ENCODE data around the gene CDK5.

Gene CDK5

DNA sequence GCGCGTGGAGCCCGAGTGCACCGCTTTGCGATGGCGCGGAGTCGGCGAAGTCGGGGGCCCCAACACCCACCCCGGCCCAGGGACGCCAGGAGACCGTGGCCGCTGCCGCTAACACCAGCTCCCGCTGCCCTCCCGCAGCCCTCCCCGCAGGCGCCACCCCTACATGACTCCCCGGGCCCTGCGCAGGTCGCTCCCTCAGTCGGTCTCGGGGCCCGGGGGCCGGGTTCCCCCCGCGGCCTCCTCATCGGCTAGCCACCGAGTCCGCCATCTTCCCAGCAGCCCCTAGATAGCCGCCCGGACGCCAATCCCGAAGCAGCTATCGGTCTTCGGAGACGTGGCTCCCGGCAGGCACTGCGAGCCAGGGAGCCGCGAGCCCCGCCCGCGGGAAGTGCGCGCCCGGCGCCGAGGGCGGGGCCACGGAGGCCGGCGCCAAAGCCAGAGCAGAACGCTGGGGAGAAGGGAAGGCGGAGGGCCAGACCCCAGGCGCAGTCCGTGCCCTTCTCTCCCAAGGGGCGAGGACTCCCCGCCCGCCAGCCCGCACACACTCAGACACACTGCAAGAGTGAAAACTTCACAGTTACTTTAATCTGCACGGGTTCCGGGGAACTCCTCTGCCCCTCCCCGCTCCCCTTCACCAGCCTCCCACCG is 22.9 kb upstream of the CDK5 start, which contains the start of gene FASTK:
Gene FASTK, minus strand, starts transcription at position 288 of the 648 bp plus-strand sequence. Its CDS starts 43 bp downstream, at position 245.
- peak within 1 kb of the TSS; percentile 96 for H3K4me3 Mint-ChIP-seq
- H3K36me3 Mint-ChIP-seq (ENCODE audit: low read depth), result peaks cover 21% of the 10 kb centered on the region
- H3K27ac Mint-ChIP-seq, result peak within 1 kb of the TSS; percentile 80
- peaks cover 11% of the 10 kb centered on the region for H3K27me3 Mint-ChIP-seq
- peaks cover 49% of the 10 kb centered on the region for H3K4me1 Mint-ChIP-seq (ENCODE audit: low read depth)
- no peaks in the 10 kb centered on the region for H3K9me3 Mint-ChIP-seq

DNA sequence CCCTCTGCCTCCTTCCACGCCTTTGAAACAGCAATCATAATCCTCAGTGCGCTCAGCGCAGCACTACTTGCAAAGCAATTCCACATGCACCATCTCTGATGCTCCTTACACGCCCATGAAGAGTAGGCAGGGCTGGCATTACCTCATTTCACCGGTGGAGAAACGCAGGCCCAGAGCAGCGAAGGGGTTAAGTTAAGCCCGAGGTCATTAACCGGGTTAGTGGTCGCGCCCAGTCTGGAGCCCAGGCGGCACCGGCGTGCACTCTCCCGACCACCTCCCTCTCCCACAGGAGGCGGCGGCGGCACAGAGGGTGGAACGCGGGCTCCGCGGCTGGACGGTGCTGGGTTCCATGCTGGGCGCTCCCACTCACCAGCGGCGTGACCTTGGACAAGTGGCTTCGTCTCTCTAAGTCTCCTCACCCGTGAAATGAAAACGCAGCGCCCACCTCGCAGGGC is 22.4 kb upstream of the CDK5 start:
- peaks cover 25% of the 10 kb centered on the region for H3K36me3 Mint-ChIP-seq (ENCODE audit: low read depth)
- H3K27me3 Mint-ChIP-seq, result peaks cover 6% of the 10 kb centered on the region
- no peaks in the 10 kb centered on the region for H3K9me3 Mint-ChIP-seq
- peak overlapping the region; percentile 80 for H3K27ac Mint-ChIP-seq
- peaks cover 44% of the 10 kb centered on the region for H3K4me1 Mint-ChIP-seq (ENCODE audit: low read depth)
- peak overlapping the region; percentile 91 for H3K4me3 Mint-ChIP-seq

DNA sequence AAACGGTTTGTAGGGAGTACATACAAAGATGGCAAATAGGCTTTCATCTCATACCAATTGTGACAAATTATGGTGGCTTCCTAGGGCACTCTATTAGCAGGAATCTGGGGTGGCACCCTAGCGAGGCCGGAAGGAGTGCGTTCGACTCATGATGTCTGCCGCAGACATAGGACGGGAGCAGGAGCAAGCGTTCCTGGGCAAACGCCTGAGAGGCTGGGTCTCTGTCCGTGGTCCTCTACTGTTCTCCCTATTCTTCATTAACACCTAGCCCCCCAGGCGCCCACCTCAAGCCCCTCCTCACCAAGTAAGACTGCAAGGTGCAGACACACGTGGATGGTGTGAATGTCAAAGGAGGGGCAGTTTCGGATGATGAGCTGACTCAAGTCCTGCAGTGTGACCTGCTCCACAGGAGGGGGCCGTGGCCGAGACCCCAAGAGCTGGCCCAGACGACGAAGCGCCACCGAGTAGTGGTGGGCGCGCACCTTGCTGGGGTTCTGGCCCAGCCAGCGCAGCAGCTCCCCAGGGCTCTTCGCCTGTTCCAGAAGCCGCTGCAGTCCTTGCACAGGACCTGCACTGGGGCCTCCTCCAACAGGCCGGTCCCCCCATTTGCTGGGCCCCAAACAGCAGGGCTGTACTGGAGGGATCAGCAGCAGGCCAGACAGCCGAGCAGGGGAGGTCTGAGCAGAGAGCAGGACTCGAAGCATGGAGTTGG is 21.7 kb upstream of the CDK5 start:
- H3K36me3 Mint-ChIP-seq (ENCODE audit: low read depth), result peaks cover 30% of the 10 kb centered on the region
- no peaks in the 10 kb centered on the region for H3K9me3 Mint-ChIP-seq
- H3K27me3 Mint-ChIP-seq, result no peaks in the 10 kb centered on the region
- H3K4me1 Mint-ChIP-seq (ENCODE audit: low read depth), result peaks cover 39% of the 10 kb centered on the region
- peak overlapping the region; percentile 91 for H3K4me3 Mint-ChIP-seq
- H3K27ac Mint-ChIP-seq, result peak overlapping the region; percentile 80

DNA sequence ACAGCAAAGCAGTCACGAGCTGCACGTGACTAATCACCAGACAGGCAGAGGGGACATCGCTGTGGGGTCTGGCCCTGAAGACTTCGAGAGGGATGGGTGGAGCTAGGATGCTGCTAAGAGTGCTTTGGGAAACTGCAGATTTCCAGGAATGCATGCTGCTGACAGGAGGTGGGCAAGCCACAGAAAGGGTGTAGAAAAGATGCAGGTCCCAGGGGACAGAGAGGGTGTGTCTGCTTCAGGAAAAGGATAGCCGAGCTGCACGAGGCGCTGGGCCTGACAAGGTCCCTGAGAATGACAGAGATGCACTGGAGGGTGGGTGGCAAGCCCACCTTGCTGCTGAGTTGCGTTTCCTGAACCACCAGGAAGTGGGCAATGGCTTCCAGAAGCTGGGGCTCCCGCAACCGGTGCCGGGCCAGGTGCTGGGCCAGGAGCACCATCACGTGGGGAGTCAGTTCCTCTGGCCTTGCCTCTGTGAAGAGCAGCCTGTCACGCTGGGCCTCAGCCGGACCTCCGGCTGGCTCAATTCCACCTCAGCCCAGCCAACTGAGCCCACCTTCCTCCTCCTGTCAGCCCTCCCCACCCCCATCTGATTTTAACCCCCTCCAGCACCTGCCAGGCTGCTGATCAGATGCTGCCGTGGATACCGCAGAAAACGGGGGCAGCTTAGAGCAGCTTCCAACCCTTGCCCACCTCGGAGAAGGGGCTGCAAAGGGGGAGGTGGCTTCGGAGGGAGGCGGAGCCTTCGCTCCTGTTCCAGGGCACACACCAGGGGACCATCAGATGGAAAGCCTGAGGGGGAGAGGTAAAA is 20.7 kb upstream of the CDK5 start:
- Mint-ChIP-seq H3K27me3 (no peaks in the 10 kb centered on the region), H3K9me3 (no peaks in the 10 kb centered on the region), H3K27ac (peak overlapping the region; percentile 24), H3K4me1 (ENCODE audit: low read depth) (peaks cover 33% of the 10 kb centered on the region), H3K4me3 (peak overlapping the region; percentile 91), H3K36me3 (ENCODE audit: low read depth) (peaks cover 34% of the 10 kb centered on the region)

DNA sequence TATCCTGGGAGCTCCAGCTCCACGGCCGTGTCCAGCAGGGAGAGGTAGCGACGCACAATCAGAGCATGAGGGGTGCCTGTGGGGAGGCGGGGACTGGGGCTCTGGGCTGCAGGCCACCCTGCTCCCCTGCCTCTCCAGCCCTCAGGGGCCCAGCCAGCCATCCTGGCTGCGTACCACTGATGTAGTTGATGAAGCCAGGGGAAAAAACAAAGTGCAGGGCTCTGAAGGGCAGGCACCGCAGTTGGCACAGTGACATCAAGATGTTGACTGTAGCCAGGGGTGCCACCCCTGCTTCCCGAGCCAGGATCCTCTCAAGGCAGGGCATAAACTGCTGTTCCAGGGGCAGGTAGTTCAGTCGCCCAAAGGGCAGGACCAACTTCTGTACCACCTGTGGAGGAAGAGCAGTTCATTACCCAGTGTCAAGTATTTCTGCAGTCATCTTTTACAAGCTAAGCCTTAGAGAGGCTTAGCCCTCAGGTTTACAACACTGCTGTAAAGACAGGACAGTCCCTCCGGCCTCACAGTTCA is 20.1 kb upstream of the CDK5 start:
- Mint-ChIP-seq H3K4me1 (ENCODE audit: low read depth) (peaks cover 31% of the 10 kb centered on the region), H3K27ac (peak overlapping the region; percentile 24), H3K27me3 (no peaks in the 10 kb centered on the region), H3K9me3 (no peaks in the 10 kb centered on the region), H3K36me3 (ENCODE audit: low read depth) (peaks cover 34% of the 10 kb centered on the region), H3K4me3 (peak overlapping the region; percentile 27)

DNA sequence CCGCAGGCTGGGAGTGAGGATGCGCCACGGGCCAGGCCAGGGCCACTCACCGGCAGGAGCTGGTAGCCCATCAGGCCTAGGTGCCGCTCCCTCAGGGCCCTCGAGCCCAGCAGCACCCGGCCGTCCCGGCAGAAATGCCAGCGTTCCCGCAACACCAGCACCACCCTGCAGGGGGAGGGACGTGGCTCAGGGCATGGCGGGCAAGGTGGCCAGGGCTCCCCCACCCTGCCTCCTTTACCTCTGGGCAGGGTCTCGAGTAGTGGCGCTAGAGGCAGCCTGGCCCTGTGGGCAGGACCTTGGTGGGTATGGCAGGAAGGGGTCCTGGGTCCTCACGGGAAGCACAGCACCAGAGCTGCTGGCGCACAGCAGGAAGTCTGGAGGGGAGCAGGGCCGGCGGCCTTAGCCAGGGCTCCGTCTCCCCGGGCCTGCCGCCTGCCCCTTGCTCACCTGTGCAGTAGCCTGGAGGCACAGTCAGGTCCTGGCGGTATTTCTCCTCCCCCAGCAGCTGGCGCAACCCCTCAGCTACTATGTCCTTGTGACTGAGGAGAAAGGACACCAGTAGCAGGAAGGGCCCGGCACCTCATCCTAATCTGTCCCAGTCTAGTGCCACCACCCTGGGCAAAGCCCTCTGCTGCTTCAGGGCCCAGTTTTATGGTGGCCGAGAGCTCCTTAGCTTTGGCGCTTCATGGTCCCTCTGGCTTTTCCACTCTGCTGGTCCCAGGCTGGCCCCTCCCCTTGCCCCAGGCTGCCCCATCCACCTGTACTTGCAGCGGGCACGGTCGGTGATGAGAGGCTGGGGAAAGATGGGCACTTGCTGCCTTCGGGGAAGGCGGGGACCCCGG is 19.4 kb upstream of the CDK5 start:
- no peaks in the 10 kb centered on the region for H3K9me3 Mint-ChIP-seq
- H3K4me3 Mint-ChIP-seq, result no peak overlapping the region
- H3K36me3 Mint-ChIP-seq (ENCODE audit: low read depth), result peaks cover 38% of the 10 kb centered on the region
- no peak overlapping the region for H3K27ac Mint-ChIP-seq
- no peaks in the 10 kb centered on the region for H3K27me3 Mint-ChIP-seq
- H3K4me1 Mint-ChIP-seq (ENCODE audit: low read depth), result peaks cover 27% of the 10 kb centered on the region

DNA sequence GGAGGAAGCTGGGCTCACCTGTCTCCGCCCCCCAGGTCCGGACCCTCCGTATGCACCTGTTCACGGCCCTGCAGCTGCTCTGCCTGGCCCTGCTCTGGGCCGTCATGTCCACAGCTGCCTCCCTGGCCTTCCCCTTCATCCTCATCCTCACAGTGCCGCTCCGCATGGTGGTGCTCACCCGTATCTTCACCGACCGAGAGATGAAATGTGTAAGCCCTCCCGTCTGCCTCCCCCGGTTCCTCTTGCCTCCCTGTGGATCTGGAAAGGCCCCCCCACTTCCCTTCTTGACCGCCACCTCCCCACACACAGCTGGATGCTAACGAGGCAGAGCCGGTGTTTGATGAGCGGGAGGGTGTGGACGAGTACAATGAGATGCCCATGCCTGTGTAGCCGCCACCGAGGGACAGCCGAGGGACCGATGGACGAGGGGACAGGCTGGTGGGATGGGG is 18.3 kb upstream of the CDK5 start:
- Mint-ChIP-seq H3K4me3 (no peak overlapping the region), H3K4me1 (ENCODE audit: low read depth) (peaks cover 20% of the 10 kb centered on the region), H3K27me3 (no peaks in the 10 kb centered on the region), H3K36me3 (ENCODE audit: low read depth) (peaks cover 41% of the 10 kb centered on the region), H3K27ac (no peak overlapping the region), H3K9me3 (no peaks in the 10 kb centered on the region)

DNA sequence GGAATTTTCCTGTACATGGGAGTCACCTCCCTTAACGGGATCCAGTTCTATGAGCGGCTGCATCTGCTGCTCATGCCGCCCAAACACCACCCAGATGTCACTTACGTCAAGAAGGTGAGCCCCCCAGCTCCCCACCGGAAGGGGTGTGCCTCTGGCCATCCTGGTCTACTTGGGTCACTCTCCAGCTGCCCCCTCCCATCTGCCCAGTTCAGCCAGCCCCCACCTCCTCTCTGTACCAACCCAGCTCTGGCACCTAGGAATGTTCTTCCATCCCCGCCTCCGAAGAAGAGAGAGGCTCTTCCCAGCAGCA is 17.9 kb upstream of the CDK5 start:
- Mint-ChIP-seq H3K9me3 (no peaks in the 10 kb centered on the region), H3K4me1 (ENCODE audit: low read depth) (peaks cover 20% of the 10 kb centered on the region), H3K4me3 (no peak overlapping the region), H3K36me3 (ENCODE audit: low read depth) (peaks cover 41% of the 10 kb centered on the region), H3K27ac (no peak overlapping the region), H3K27me3 (no peaks in the 10 kb centered on the region)

DNA sequence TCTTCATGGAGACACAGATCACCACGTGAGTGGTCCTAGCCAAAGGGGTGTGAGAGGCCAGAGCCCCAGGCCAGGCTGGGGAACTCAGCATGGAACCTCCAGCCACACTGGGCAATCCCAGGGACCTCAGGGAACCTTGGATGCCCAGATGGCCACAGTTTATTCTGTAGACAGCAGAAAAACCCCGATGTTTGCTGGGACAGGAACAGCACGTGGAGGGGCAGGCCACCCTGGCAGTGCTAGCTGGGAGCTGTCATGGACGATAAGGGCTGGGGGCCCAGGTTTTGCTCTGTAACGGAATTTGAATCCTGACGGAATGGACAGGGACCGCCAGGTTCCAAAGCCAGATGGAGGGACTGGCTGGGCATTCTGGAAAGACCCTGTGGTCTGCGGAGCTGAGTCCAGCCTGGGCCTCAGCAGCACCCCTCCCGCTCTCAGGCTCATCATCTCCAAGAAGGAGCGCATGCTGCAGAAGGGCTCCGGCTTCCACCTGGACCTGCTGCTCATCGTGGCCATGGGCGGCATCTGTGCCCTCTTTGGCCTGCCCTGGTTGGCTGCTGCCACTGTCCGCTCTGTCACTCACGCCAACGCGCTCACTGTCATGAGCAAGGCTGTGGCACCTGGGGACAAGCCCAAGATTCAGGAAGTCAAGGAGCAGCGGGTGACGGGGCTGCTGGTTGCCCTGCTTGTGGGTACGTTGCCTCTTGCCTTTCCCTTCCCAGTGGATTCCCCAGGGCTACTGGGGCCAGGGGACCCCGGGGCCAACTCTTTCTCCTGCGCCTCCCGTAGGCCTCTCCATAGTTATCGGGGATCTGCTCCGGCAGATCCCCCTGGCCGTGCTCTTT is 17.3 kb upstream of the CDK5 start:
- Mint-ChIP-seq H3K4me3 (no peak overlapping the region), H3K27me3 (no peaks in the 10 kb centered on the region), H3K4me1 (ENCODE audit: low read depth) (peaks cover 19% of the 10 kb centered on the region), H3K27ac (no peak overlapping the region), H3K36me3 (ENCODE audit: low read depth) (peaks cover 41% of the 10 kb centered on the region), H3K9me3 (no peaks in the 10 kb centered on the region)

DNA sequence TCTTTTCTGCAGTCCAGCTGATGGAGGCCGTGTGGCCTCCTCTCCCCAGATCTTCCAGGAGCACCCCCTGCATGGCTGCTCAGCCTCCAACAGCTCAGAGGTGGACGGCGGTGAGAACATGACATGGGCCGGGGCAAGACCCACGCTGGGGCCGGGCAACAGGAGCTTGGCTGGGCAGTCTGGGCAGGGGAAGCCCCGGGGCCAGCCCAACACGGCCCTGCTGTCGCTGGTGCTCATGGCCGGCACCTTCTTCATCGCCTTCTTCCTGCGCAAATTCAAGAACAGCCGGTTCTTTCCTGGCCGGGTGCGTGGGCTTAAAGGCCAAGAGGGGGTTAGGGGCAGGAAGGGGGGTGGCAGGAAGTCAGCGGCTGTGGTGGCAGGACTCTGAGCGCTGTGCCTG is 16.3 kb upstream of the CDK5 start:
- H3K36me3 Mint-ChIP-seq (ENCODE audit: low read depth), result peaks cover 35% of the 10 kb centered on the region
- H3K27ac Mint-ChIP-seq, result peak overlapping the region; percentile 18
- no peaks in the 10 kb centered on the region for H3K9me3 Mint-ChIP-seq
- no peak overlapping the region for H3K4me3 Mint-ChIP-seq
- no peaks in the 10 kb centered on the region for H3K27me3 Mint-ChIP-seq
- H3K4me1 Mint-ChIP-seq (ENCODE audit: low read depth), result peaks cover 9% of the 10 kb centered on the region

DNA sequence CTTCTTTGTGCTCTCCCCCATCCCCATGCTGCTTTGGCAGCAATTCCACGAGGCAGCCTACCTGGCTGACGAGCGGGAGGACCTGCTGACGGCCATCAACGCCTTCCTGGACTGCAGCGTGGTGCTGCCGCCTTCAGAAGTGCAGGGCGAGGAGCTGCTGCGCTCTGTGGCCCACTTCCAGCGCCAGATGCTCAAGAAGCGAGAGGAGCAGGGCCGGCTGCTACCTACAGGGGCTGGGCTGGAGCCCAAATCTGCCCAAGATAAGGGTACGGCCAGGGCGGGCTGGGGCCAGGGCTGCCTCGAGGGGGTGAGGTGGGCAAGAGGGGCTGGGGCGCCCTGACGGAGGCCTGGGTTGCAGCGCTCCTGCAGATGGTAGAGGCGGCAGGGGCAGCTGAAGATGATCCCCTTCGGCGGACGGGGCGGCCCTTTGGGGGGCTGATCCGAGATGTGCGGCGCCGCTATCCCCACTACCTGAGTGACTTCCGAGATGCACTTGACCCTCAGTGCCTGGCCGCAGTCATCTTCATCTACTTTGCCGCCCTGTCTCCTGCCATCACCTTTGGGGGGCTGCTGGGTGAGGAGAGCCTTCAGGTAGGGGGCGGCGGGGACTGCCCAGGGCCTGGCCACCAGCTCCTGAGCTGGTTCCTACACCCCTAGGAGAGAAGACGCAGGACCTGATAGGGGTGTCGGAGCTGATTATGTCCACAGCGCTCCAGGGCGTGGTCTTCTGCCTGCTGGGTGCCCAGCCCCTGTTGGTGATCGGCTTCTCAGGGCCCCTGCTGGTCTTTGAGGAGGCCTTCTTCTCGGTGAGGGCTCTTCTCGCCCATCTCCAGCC is 13.6 kb upstream of the CDK5 start:
- no peaks in the 10 kb centered on the region for H3K27me3 Mint-ChIP-seq
- H3K4me3 Mint-ChIP-seq, result no peak overlapping the region
- no peak overlapping the region for H3K27ac Mint-ChIP-seq
- no peaks in the 10 kb centered on the region for H3K4me1 Mint-ChIP-seq (ENCODE audit: low read depth)
- no peaks in the 10 kb centered on the region for H3K9me3 Mint-ChIP-seq
- peaks cover 39% of the 10 kb centered on the region for H3K36me3 Mint-ChIP-seq (ENCODE audit: low read depth)

DNA sequence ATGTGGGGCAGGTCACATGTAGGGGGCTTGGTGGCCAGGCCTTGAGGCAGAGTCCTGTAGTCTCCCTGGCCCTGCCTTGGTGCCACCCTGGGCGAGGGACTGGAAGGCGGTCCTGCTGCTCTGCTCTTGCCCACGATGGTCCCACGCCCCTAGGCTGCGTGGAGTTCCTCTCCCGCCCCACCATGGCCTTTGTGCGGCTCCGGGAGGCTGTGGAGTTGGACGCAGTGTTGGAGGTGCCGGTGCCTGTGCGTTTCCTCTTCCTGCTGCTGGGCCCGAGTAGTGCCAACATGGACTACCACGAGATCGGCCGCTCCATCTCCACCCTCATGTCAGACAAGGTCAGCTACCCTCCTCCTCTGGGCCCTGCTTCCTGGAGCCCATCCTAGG is 12.9 kb upstream of the CDK5 start:
- no peaks in the 10 kb centered on the region for H3K4me1 Mint-ChIP-seq (ENCODE audit: low read depth)
- peaks cover 32% of the 10 kb centered on the region for H3K36me3 Mint-ChIP-seq (ENCODE audit: low read depth)
- H3K9me3 Mint-ChIP-seq, result no peaks in the 10 kb centered on the region
- H3K4me3 Mint-ChIP-seq, result no peak overlapping the region
- H3K27me3 Mint-ChIP-seq, result no peaks in the 10 kb centered on the region
- no peak overlapping the region for H3K27ac Mint-ChIP-seq

Measured in stimulated activated naive CD8-positive, alpha-beta T cell treated with anti-CD3 and anti-CD28 coated beads, Interleukin-15, Interleukin-2, amounts not matched to agents 100 ng/mL and 50 ng/mL, for 24 hours (primary cell).